Measurements from ENCODE around the gene CACNA1G. TPM values are rescaled to one million over a fixed set of nuclear protein-coding genes. Genes with fewer than 3 reads are reported as not detected.

CACNA1G gene
- total and polyA plus RNA-seq, 2 donors (not counting 3 experiments of a cell fraction or from before 2014, with no cell fraction given): not detected

- no peaks in the 10 kb centered on the region for H3K27me3 ChIP-seq (ENCODE audit: control insufficient read depth in 2 of 2, insufficient read depth in 2 of 2, low read length in 2 of 2)
- H3K27ac ChIP-seq (ENCODE audit: insufficient read depth, low read depth, low read length): no peak overlapping the region
- H3K36me3 ChIP-seq (ENCODE audit: control insufficient read depth in 2 of 2, extremely low read depth in 1 of 2, insufficient read depth in 2 of 2, low read length in 2 of 2): no peaks in the 10 kb centered on the region
- H2AFZ ChIP-seq (ENCODE audit: low read depth, low read length): no peak overlapping the region
- peaks cover 6% of the 10 kb centered on the region for H3K4me1 ChIP-seq (ENCODE audit: control insufficient read depth, extremely low read depth, insufficient read depth, low read length)
- H3K9ac ChIP-seq (replicated peaks; ENCODE audit: extremely low read depth, insufficient read depth, low read length): no peak overlapping the region
- H4K20me1 ChIP-seq (replicated peaks; ENCODE audit: control insufficient read depth, extremely low read depth, insufficient read depth, low read length): no peaks in the 10 kb centered on the region
- H3K4me3 ChIP-seq (replicated peaks in 1 of 3; ENCODE audit: insufficient read depth in 1 of 3, low read depth in 1 of 3, low read length in 3 of 3): no peak overlapping the region
- DNase-seq (ENCODE audit: low read depth, low spot score) (no peak), FAIRE-seq (no peak)
- H3K4me2 ChIP-seq (ENCODE audit: insufficient read depth, low read length): no peak overlapping the region
- TF ChIP-seq FOS (IDR thresholded peaks at IDR 0.05; ENCODE audit: borderline replicate concordance, insufficient read depth, low read length) (no peak), POLR2AphosphoS5 (IDR thresholded peaks at IDR 0.05; ENCODE audit: insufficient read depth, low read depth, low read length) (no peak), POLR2A (IDR thresholded peaks at IDR 0.05; ENCODE audit: low read depth, low read length) (no peak), JUN (IDR thresholded peaks at IDR 0.05; ENCODE audit: borderline replicate concordance, insufficient read depth, insufficient read length, low read depth) (no peak)
- TF ChIP-seq, protein P1, sequence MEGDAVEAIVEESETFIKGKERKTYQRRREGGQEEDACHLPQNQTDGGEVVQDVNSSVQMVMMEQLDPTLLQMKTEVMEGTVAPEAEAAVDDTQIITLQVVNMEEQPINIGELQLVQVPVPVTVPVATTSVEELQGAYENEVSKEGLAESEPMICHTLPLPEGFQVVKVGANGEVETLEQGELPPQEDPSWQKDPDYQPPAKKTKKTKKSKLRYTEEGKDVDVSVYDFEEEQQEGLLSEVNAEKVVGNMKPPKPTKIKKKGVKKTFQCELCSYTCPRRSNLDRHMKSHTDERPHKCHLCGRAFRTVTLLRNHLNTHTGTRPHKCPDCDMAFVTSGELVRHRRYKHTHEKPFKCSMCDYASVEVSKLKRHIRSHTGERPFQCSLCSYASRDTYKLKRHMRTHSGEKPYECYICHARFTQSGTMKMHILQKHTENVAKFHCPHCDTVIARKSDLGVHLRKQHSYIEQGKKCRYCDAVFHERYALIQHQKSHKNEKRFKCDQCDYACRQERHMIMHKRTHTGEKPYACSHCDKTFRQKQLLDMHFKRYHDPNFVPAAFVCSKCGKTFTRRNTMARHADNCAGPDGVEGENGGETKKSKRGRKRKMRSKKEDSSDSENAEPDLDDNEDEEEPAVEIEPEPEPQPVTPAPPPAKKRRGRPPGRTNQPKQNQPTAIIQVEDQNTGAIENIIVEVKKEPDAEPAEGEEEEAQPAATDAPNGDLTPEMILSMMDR (IDR thresholded peaks at IDR 0.05; ENCODE audit: extremely low read depth in 1 of 2, insufficient read depth in 1 of 2, low read depth in 1 of 2, low read length in 2 of 2): no peak
- H3K9me3 ChIP-seq (replicated peaks; ENCODE audit: control insufficient read depth, insufficient read depth, low read length): no peaks in the 10 kb centered on the region
- BruUV-seq (replicated peaks): no TSS peak
- H3K9me1 ChIP-seq (replicated peaks; ENCODE audit: control insufficient read depth, extremely low read depth, insufficient read depth, low read length): no peaks in the 10 kb centered on the region
- no peaks in the 10 kb centered on the region for H3K79me2 ChIP-seq (ENCODE audit: control insufficient read depth, insufficient read depth, low read length)
- dilution Hi-C loops (cut with MboI; ENCODE audit: extremely low pct_ligation_motif_present, low sequenced_read_pairs): no loop called here
- intact Hi-C loops (cut with micrococcal nuclease): no loop called here
- ChIA-PET CTCF (interaction anchor here (10.3 kb wide), 1 partner anchor 72 kb away, joined by 398 read pairs; the partner anchor contains the start of gene SPATA20), POLR2A (no interaction called here)
Measured at GRCh38 chr17:50621574-50622031, 61.1 kb downstream of the CACNA1G start.

All from endothelial cell of umbilical vein (primary cell).